SU-DHL-6 (cell line): Measurements from ENCODE around the gene EPAS1.

Experiments
- H2AFZ ChIP-seq: fragments of 200-600 bp; sonication (generic); 2 replicates; pipeline ENCODE4 v1.6.1; 2014; ENCODE audit warnings: low read depth, mild to moderate bottlenecking, moderate library complexity, mixed read lengths, antibody characterized with exemption, low read length; ENCODE audit not compliant: severe bottlenecking
- H3F3A ChIP-seq: fragments of 200-600 bp; shearing (Covaris generic); 2 replicates; pipeline ENCODE4 v1.6.0; 2016; ENCODE audit warnings: antibody characterized with exemption, mild to moderate bottlenecking; ENCODE audit not compliant: insufficient read depth
- H3K27ac ChIP-seq: fragments of 200-600 bp; sonication (generic); 2 replicates; pipeline ENCODE4 v1.5.1; 2016; ENCODE audit warnings: low read depth, mild to moderate bottlenecking, low read length, moderate library complexity, mixed read lengths
- H3K27me3 ChIP-seq: fragments of 200-600 bp; sonication (generic), shearing (Covaris generic); 2 replicates; pipeline ENCODE4 v1.6.0; 2014; ENCODE audit warnings: mild to moderate bottlenecking, low read length
- H3K36me3 ChIP-seq: fragments of 200-600 bp; sonication (generic); 2 replicates; pipeline ENCODE4 v1.6.1; 2014; ENCODE audit warnings: mild to moderate bottlenecking, low read length, mixed read lengths
- H3K4me2 ChIP-seq: fragments of 300-600, 200-600 bp; shearing (Covaris generic), sonication (generic); 2 replicates; pipeline ENCODE4 v1.6.0; 2014; ENCODE audit warnings: low read length, low read depth, mild to moderate bottlenecking; ENCODE audit not compliant: poor library complexity, severe bottlenecking
- H3K4me3 ChIP-seq: fragments of 200-600 bp; sonication (generic); 2 replicates; pipeline ENCODE4 v1.5.1; 2014; ENCODE audit warnings: antibody characterized with exemption, low read length, mild to moderate bottlenecking, mixed read lengths; ENCODE audit not compliant: insufficient read depth, poor library complexity, severe bottlenecking
- H3K79me2 ChIP-seq: fragments of 200-600 bp; sonication (generic); 2 replicates; pipeline ENCODE4 v1.6.1; 2014; ENCODE audit warnings: mild to moderate bottlenecking, low read length, moderate library complexity; ENCODE audit not compliant: insufficient read depth
- H3K9ac ChIP-seq: fragments of 200-600 bp; sonication (generic); 2 replicates; pipeline ENCODE4 v1.7.0; 2014; ENCODE audit warnings: mild to moderate bottlenecking, low read length
- H3K9me2 ChIP-seq: fragments of 200-600 bp; sonication (generic); replicated peaks from 2 replicates; pipeline ENCODE4 v1.6.1; 2014; ENCODE audit warnings: low read length; ENCODE audit not compliant: insufficient read depth
- H3K9me3 ChIP-seq: fragments of 200-600 bp; sonication (generic); 2 replicates; pipeline ENCODE4 v1.6.1; 2014; ENCODE audit warnings: low read length, mixed read lengths; ENCODE audit not compliant: insufficient read depth
- H4K20me1 ChIP-seq: fragments of 200-600 bp; sonication (generic); 2 replicates; pipeline ENCODE4 v1.6.1; 2014; ENCODE audit warnings: low read depth, mild to moderate bottlenecking, antibody characterized with exemption, low read length, moderate library complexity, mixed read lengths
- CTCF ChIP-seq: fragments of 200-600 bp; sonication (generic); IDR thresholded peaks from one replicate; pipeline ENCODE4 v1.5.1; 2017; ENCODE audit warnings: antibody characterized with exemption, mild to moderate bottlenecking, low read length, moderate library complexity; ENCODE audit not compliant: insufficient read depth, poor library complexity, severe bottlenecking
- EZH2phosphoT487 ChIP-seq: fragments of 200-600 bp; sonication (generic), shearing (Covaris generic); conservative IDR thresholded peaks from 2 replicates; pipeline ENCODE4 v1.6.1; 2018; ENCODE audit warnings: mild to moderate bottlenecking, antibody characterized with exemption, low read length, moderate library complexity, mixed read lengths

The EPAS1 gene

GRCh38 chr2:46390901-46391395, 93.7 kb downstream of the EPAS1 start:
- Histone ChIP-seq H3K9me2 (no peaks in the 10 kb centered on the region), H3K79me2 (no peaks in the 10 kb centered on the region), H3K27me3 (no peaks in the 10 kb centered on the region), H3K9me3 (no peaks in the 10 kb centered on the region), H4K20me1 (no peaks in the 10 kb centered on the region), H3K4me3 (no peak overlapping the region), H3K9ac (no peak overlapping the region), H3F3A (no peaks in the 10 kb centered on the region), H2AFZ (no peak overlapping the region), H3K36me3 (no peaks in the 10 kb centered on the region), H3K4me2 (no peak overlapping the region), H3K27ac (no peak overlapping the region)
- no peak for TF ChIP-seq CTCF
- no peak for TF ChIP-seq EZH2phosphoT487

GRCh38 chr2:46392561-46393346, 95.5 kb downstream of the EPAS1 start:
- Histone ChIP-seq H3K9ac (no peak overlapping the region), H3K27ac (no peak overlapping the region), H3F3A (no peaks in the 10 kb centered on the region), H3K9me2 (no peaks in the 10 kb centered on the region), H3K4me3 (no peak overlapping the region), H3K4me2 (no peak overlapping the region), H3K27me3 (no peaks in the 10 kb centered on the region), H2AFZ (no peak overlapping the region), H3K79me2 (no peaks in the 10 kb centered on the region), H3K9me3 (no peaks in the 10 kb centered on the region), H3K36me3 (no peaks in the 10 kb centered on the region), H4K20me1 (no peaks in the 10 kb centered on the region)
- TF ChIP-seq CTCF (no peak), EZH2phosphoT487 (no peak)

- Histone ChIP-seq H3K27me3 (no peaks in the 10 kb centered on the region), H3F3A (no peaks in the 10 kb centered on the region), H3K4me3 (no peak overlapping the region), H3K79me2 (no peaks in the 10 kb centered on the region), H3K9ac (no peak overlapping the region), H3K36me3 (no peaks in the 10 kb centered on the region), H3K9me2 (no peaks in the 10 kb centered on the region), H3K27ac (no peak overlapping the region), H2AFZ (no peak overlapping the region), H3K9me3 (no peaks in the 10 kb centered on the region), H3K4me2 (no peak overlapping the region), H4K20me1 (no peaks in the 10 kb centered on the region)
- TF ChIP-seq EZH2phosphoT487, result no peak
- TF ChIP-seq CTCF, result no peak
Observed at GRCh38 chr2:46393347-46393820, 96.2 kb downstream of the EPAS1 start.
